ENCODE data around the gene KRTAP4-7.
A peak's percentile ranks its signal among the peaks of the same experiment; 100 is the strongest.
"Not testable (repeated sequence)": the region's sequence is repeated elsewhere in the genome, so short reads cannot be mapped to it uniquely, and the experiment has no call there.

Gene KRTAP4-7

GRCh38 chr17:41104386-41105038 is 20.6 kb downstream of the KRTAP4-7 start:
- not testable (repeated sequence) for H2BK5ac ChIP-seq (ENCODE audit: low read depth, low read length, poor library complexity, severe bottlenecking); H3K4me3 ChIP-seq (ENCODE audit: insufficient read depth in 1 of 2, low read depth in 1 of 2, low read length in 2 of 2); H3K36me3 ChIP-seq (ENCODE audit: control insufficient read depth in 1 of 2, insufficient read depth in 2 of 2, low read depth in 1 of 2, low read length in 2 of 2); H3K14ac ChIP-seq (ENCODE audit: low read length in 2 of 2); H3K23ac ChIP-seq (ENCODE audit: low read length in 2 of 2); H3K4me2 ChIP-seq (ENCODE audit: low read length, poor library complexity, severe bottlenecking); H3K9me3 ChIP-seq (ENCODE audit: control insufficient read depth, low read length); H3K4me1 ChIP-seq (ENCODE audit: control insufficient read depth, insufficient read depth, low read depth, low read length); H2BK12ac ChIP-seq (ENCODE audit: low read length in 2 of 2); H3K79me1 ChIP-seq (replicated peaks; ENCODE audit: low read length, poor library complexity, severe bottlenecking); H2BK15ac ChIP-seq (ENCODE audit: low read depth, poor library complexity, severe bottlenecking); H3K27me3 ChIP-seq (ENCODE audit: control insufficient read depth in 1 of 2, insufficient read depth in 1 of 2, low read length in 2 of 2); H4K91ac ChIP-seq (ENCODE audit: low read length); H2BK120ac ChIP-seq (ENCODE audit: low read depth, low read length); H4K8ac ChIP-seq (ENCODE audit: low read length); H3K18ac ChIP-seq (ENCODE audit: low read depth in 1 of 2, low read length in 2 of 2); H2AFZ ChIP-seq (ENCODE audit: low read depth, low read length); H2AK5ac ChIP-seq (ENCODE audit: low read length, severe bottlenecking); H3K9ac ChIP-seq (ENCODE audit: low read length); H3K4ac ChIP-seq (ENCODE audit: low read depth in 1 of 2, low read length in 2 of 2)
- H3K27ac ChIP-seq (ENCODE audit: low read length, poor library complexity, severe bottlenecking) = peak overlapping the region; percentile 75
- no CpG with 5 or more reads among the region's 2 CpGs for WGBS
- DNase-seq = peak; percentile 42

- H2AFZ ChIP-seq (ENCODE audit: low read depth, low read length); H3K9ac ChIP-seq (ENCODE audit: low read length); H3K23ac ChIP-seq (ENCODE audit: low read length in 2 of 2); DNase-seq; H3K18ac ChIP-seq (ENCODE audit: low read depth in 1 of 2, low read length in 2 of 2); H3K4me2 ChIP-seq (ENCODE audit: low read length, poor library complexity, severe bottlenecking); H2AK5ac ChIP-seq (ENCODE audit: low read length, severe bottlenecking); H3K9me3 ChIP-seq (ENCODE audit: control insufficient read depth, low read length); H2BK15ac ChIP-seq (ENCODE audit: low read depth, poor library complexity, severe bottlenecking); H3K4ac ChIP-seq (ENCODE audit: low read depth in 1 of 2, low read length in 2 of 2); H3K4me1 ChIP-seq (ENCODE audit: control insufficient read depth, insufficient read depth, low read depth, low read length); H3K36me3 ChIP-seq (ENCODE audit: control insufficient read depth in 1 of 2, insufficient read depth in 2 of 2, low read depth in 1 of 2, low read length in 2 of 2); H4K91ac ChIP-seq (ENCODE audit: low read length); H2BK120ac ChIP-seq (ENCODE audit: low read depth, low read length); H3K14ac ChIP-seq (ENCODE audit: low read length in 2 of 2); H4K8ac ChIP-seq (ENCODE audit: low read length); H3K4me3 ChIP-seq (ENCODE audit: insufficient read depth in 1 of 2, low read depth in 1 of 2, low read length in 2 of 2); H3K79me1 ChIP-seq (replicated peaks; ENCODE audit: low read length, poor library complexity, severe bottlenecking); H2BK5ac ChIP-seq (ENCODE audit: low read depth, low read length, poor library complexity, severe bottlenecking); H3K27me3 ChIP-seq (ENCODE audit: control insufficient read depth in 1 of 2, insufficient read depth in 1 of 2, low read length in 2 of 2): not testable (repeated sequence)
- Histone ChIP-seq H3K27ac (ENCODE audit: low read length, poor library complexity, severe bottlenecking) (peak within 1 kb of the TSS; percentile 75), H2BK12ac (ENCODE audit: low read length in 2 of 2) (peak within 1 kb of the TSS in 1 of 2 experiments; percentile 31)
- 85% methylated on average over 8 of the region's 10 CpGs for WGBS
Observed at GRCh38 chr17:41105347-41105746, 21.4 kb downstream of the KRTAP4-7 start, which contains the start of gene KRTAP4-9. Gene KRTAP4-9 (plus strand): TSS chr17:41105389. CDS start chr17:41105389, 0 bp downstream.

GRCh38 chr17:41107941-41108450 is 24.0 kb downstream of the KRTAP4-7 start:
- Histone ChIP-seq H3K27ac (ENCODE audit: low read length, poor library complexity, severe bottlenecking) (no peak overlapping the region), H3K18ac (ENCODE audit: low read depth in 1 of 2, low read length in 2 of 2) (no peak overlapping the region), H2BK12ac (ENCODE audit: low read length in 2 of 2) (no peak overlapping the region), H3K4me1 (ENCODE audit: control insufficient read depth, insufficient read depth, low read depth, low read length) (peaks cover 4% of the 10 kb centered on the region), H2AFZ (ENCODE audit: low read depth, low read length) (no peak overlapping the region), H2BK120ac (ENCODE audit: low read depth, low read length) (no peak overlapping the region), H3K4me2 (ENCODE audit: low read length, poor library complexity, severe bottlenecking) (no peak overlapping the region), H4K91ac (ENCODE audit: low read length) (no peak overlapping the region), H3K23ac (ENCODE audit: low read length in 2 of 2) (no peak overlapping the region), H3K9me3 (ENCODE audit: control insufficient read depth, low read length) (peaks cover 1% of the 10 kb centered on the region), H4K8ac (ENCODE audit: low read length) (no peak overlapping the region), H3K4ac (ENCODE audit: low read depth in 1 of 2, low read length in 2 of 2) (no peak overlapping the region), H3K79me1 (replicated peaks; ENCODE audit: low read length, poor library complexity, severe bottlenecking) (no peaks in the 10 kb centered on the region), H2BK5ac (ENCODE audit: low read depth, low read length, poor library complexity, severe bottlenecking) (no peak overlapping the region), H2AK5ac (ENCODE audit: low read length, severe bottlenecking) (peak overlapping the region; percentile 13), H3K4me3 (ENCODE audit: insufficient read depth in 1 of 2, low read depth in 1 of 2, low read length in 2 of 2) (peak overlapping the region in 1 of 2 experiments; percentile 63), H3K36me3 (ENCODE audit: control insufficient read depth in 1 of 2, insufficient read depth in 2 of 2, low read depth in 1 of 2, low read length in 2 of 2) (no peaks in the 10 kb centered on the region), H2BK15ac (ENCODE audit: low read depth, poor library complexity, severe bottlenecking) (no peak overlapping the region), H3K9ac (ENCODE audit: low read length) (no peak overlapping the region), H3K27me3 (ENCODE audit: control insufficient read depth in 1 of 2, insufficient read depth in 1 of 2, low read length in 2 of 2) (no peaks in the 10 kb centered on the region), H3K14ac (ENCODE audit: low read length in 2 of 2) (no peak overlapping the region)
- 79% methylated on average over 1 of the region's 1 CpG for WGBS
- DNase-seq = no peak

DNA sequence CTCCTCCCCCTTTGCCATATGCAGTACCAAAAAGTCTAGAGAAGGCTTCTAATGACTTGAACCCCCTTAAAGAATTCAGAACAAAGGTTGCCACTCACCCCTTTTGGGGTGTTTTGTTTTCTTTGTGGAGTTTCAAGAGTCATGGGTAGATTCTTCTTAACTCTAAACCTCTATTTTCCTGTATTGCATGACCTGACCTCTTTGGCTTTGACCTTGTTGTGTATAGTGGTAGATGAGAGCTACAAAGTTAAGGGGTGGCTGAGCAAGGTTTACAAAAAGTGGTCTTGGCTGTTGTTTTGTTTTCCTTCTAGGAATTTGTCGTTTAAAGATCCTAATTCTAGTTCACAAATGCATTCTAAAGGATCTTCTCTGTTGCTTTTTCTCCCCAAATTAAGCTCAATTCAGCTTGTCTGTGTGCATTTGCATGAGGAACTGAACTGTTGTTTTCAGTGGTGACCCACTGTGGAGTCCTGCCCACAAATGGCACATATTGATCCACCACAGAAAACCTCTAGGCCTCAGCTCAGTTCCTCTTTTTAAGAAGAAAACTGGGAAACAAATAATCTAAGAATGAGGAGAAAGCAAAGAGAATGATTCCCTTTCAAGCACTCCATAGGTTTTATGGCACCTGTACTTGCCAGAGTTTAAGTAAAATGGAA is 24.9 kb downstream of the KRTAP4-7 start:
- not testable (repeated sequence) for H2BK5ac ChIP-seq (ENCODE audit: low read depth, low read length, poor library complexity, severe bottlenecking); H2BK12ac ChIP-seq (ENCODE audit: low read length in 2 of 2); H3K9me3 ChIP-seq (ENCODE audit: control insufficient read depth, low read length); H3K18ac ChIP-seq (ENCODE audit: low read depth in 1 of 2, low read length in 2 of 2); H3K9ac ChIP-seq (ENCODE audit: low read length); H2AK5ac ChIP-seq (ENCODE audit: low read length, severe bottlenecking); H2BK15ac ChIP-seq (ENCODE audit: low read depth, poor library complexity, severe bottlenecking); H3K79me1 ChIP-seq (replicated peaks; ENCODE audit: low read length, poor library complexity, severe bottlenecking); H3K4me2 ChIP-seq (ENCODE audit: low read length, poor library complexity, severe bottlenecking); H3K14ac ChIP-seq (ENCODE audit: low read length in 2 of 2); H4K8ac ChIP-seq (ENCODE audit: low read length); H3K4me1 ChIP-seq (ENCODE audit: control insufficient read depth, insufficient read depth, low read depth, low read length); H3K4ac ChIP-seq (ENCODE audit: low read depth in 1 of 2, low read length in 2 of 2); H4K91ac ChIP-seq (ENCODE audit: low read length); DNase-seq; H3K27me3 ChIP-seq (ENCODE audit: control insufficient read depth in 1 of 2, insufficient read depth in 1 of 2, low read length in 2 of 2); H2AFZ ChIP-seq (ENCODE audit: low read depth, low read length); H3K36me3 ChIP-seq (ENCODE audit: control insufficient read depth in 1 of 2, insufficient read depth in 2 of 2, low read depth in 1 of 2, low read length in 2 of 2); H3K27ac ChIP-seq (ENCODE audit: low read length, poor library complexity, severe bottlenecking); H2BK120ac ChIP-seq (ENCODE audit: low read depth, low read length); H3K23ac ChIP-seq (ENCODE audit: low read length in 2 of 2)
- WGBS = no CpG with 5 or more reads among the region's 1 CpG
- peak overlapping the region in 1 of 2 experiments; percentile 63 for H3K4me3 ChIP-seq (ENCODE audit: insufficient read depth in 1 of 2, low read depth in 1 of 2, low read length in 2 of 2)

Measured in mesenchymal stem cell (in vitro differentiated cells and primary cell).